SK-N-SH treated with all-trans-retinoic acid at 6 μM for 48 hours (cell line): Measurements from ENCODE around the gene PPP2R2C.

Experiments used
- ATAC-seq: fragments of 200-7000 bp; cut with Tn5 transposase; 3 replicates; pipeline ENCODE4 v1.9.1; 2020; ENCODE audit warnings: mild to moderate bottlenecking, moderate library complexity
- ARNTL ChIP-seq: fragments of 450-650 bp; formaldehyde crosslinking; IDR thresholded peaks from 2 replicates; pipeline ENCODE4 v1.5.0; 2020; ENCODE audit warnings: low read depth, mild to moderate bottlenecking, moderate library complexity, borderline replicate concordance
- CSDC2 ChIP-seq: fragments of 250-450 bp; sonication (Bioruptor Pico); IDR thresholded peaks from 2 replicates; pipeline ENCODE4 v1.5.0; 2020; ENCODE audit warnings: mild to moderate bottlenecking, moderate library complexity
- CSRNP3 ChIP-seq: fragments of 250-450 bp; sonication (Bioruptor Pico); IDR thresholded peaks from 2 replicates; pipeline ENCODE4 v1.5.1; 2021; ENCODE audit warnings: mild to moderate bottlenecking, moderate library complexity
- ESRRG ChIP-seq: fragments of 250-450 bp; sonication (Bioruptor Pico); IDR thresholded peaks from 2 replicates; pipeline ENCODE4 v1.6.1; 2021; ENCODE audit warnings: mild to moderate bottlenecking
- GLIS3 ChIP-seq: fragments of 250-450 bp; sonication (Bioruptor Pico); IDR thresholded peaks from 2 replicates; pipeline ENCODE4 v1.5.0; 2020; ENCODE audit warnings: mild to moderate bottlenecking, moderate library complexity
- ISL1 ChIP-seq: fragments of 250-450 bp; sonication (Bioruptor Pico); IDR thresholded peaks from 2 replicates; pipeline ENCODE4 v2.1.2; 2022; ENCODE audit warnings: mild to moderate bottlenecking, moderate library complexity
- OSR1 ChIP-seq: fragments of 250-450 bp; sonication (Bioruptor Pico); IDR thresholded peaks from 2 replicates; pipeline ENCODE4 v1.8.0; 2022; ENCODE audit warnings: moderate library complexity, mild to moderate bottlenecking, inconsistent platforms
- PATZ1 ChIP-seq: fragments of 250-450 bp; sonication (Bioruptor Pico); IDR thresholded peaks from 2 replicates; pipeline ENCODE4 v1.8.0; 2020; ENCODE audit warnings: mild to moderate bottlenecking, moderate library complexity, borderline replicate concordance
- POU6F1 ChIP-seq: fragments of 250-450 bp; sonication (Bioruptor Pico); IDR thresholded peaks from 2 replicates; pipeline ENCODE4 v1.8.0; 2021; ENCODE audit warnings: low read depth, mild to moderate bottlenecking, moderate library complexity, borderline replicate concordance
- SNAI2 ChIP-seq: fragments of 250-450 bp; sonication (Bioruptor Pico); IDR thresholded peaks from 2 replicates; pipeline ENCODE4 v1.5.0; 2020; ENCODE audit warnings: mild to moderate bottlenecking, moderate library complexity
- TSHZ2 ChIP-seq: fragments of 250-450 bp; sonication (Bioruptor Pico); IDR thresholded peaks from 2 replicates; pipeline ENCODE4 v1.5.0; 2020; ENCODE audit warnings: mild to moderate bottlenecking, moderate library complexity
- ZC3H10 ChIP-seq: fragments of 250-450 bp; sonication (Bioruptor Pico); IDR thresholded peaks from 2 replicates; pipeline ENCODE4 v1.5.1; 2021; ENCODE audit warnings: mild to moderate bottlenecking, moderate library complexity
- ZFP3 ChIP-seq: fragments of 250-450 bp; sonication (Bioruptor Pico); IDR thresholded peaks from 2 replicates; pipeline ENCODE4 v1.5.0; 2020; ENCODE audit warnings: mild to moderate bottlenecking, moderate library complexity
- ZFP30 ChIP-seq: fragments of 450-650 bp; formaldehyde crosslinking; IDR thresholded peaks from 2 replicates; pipeline ENCODE4 v1.5.0; 2022; ENCODE audit warnings: mild to moderate bottlenecking, moderate library complexity
- ZNF565 ChIP-seq: fragments of 450-650 bp; formaldehyde crosslinking; conservative IDR thresholded peaks from 2 replicates; pipeline ENCODE4 v1.5.0; 2020; ENCODE audit warnings: low read depth, mild to moderate bottlenecking, moderate library complexity
- ZNF70 ChIP-seq: fragments of 450-650 bp; formaldehyde crosslinking; IDR thresholded peaks from 2 replicates; pipeline ENCODE4 v1.5.0; 2020; ENCODE audit warnings: mild to moderate bottlenecking, moderate library complexity
- ZNF8 ChIP-seq: fragments of 450-650 bp; formaldehyde crosslinking; IDR thresholded peaks from 2 replicates; pipeline ENCODE4 v1.5.0; 2020; ENCODE audit warnings: mild to moderate bottlenecking, moderate library complexity

PPP2R2C gene

GRCh38 chr4:6307891-6308290, 164.5 kb downstream of the PPP2R2C start:
- TF ChIP-seq ISL1 (no peak), ZFP3 (no peak), CSDC2 (CRISPR knock-in tag) (no peak), PATZ1 (no peak), GLIS3 (CRISPR knock-in tag) (no peak)
- TF ChIP-seq, all 23 proteins: peak for 0
- no peak for ATAC-seq

- no peak for ATAC-seq
- TF ChIP-seq SNAI2 (no peak), POU6F1 (CRISPR knock-in tag) (no peak), ZNF70 (CRISPR knock-in tag) (no peak), ZFP3 (no peak), TSHZ2 (CRISPR knock-in tag) (no peak), ISL1 (no peak), ZC3H10 (CRISPR knock-in tag) (no peak), ESRRG (CRISPR knock-in tag) (no peak), ARNTL (no peak), ZNF565 (no peak), OSR1 (no peak)
- TF ChIP-seq, all 23 proteins: peak for 0
These were observed 165.2 kb downstream of the PPP2R2C start for GRCh38 chr4:6307230-6307629.

GRCh38 chr4:6306299-6306698, 166.1 kb downstream of the PPP2R2C start:
- no peak for ATAC-seq

More at GRCh38 chr4:6306299-6306698, 166.1 kb downstream of the PPP2R2C start:
- TF ChIP-seq PATZ1, result no peak
- TF ChIP-seq CSRNP3 (CRISPR knock-in tag), result no peak
- TF ChIP-seq POU6F1 (CRISPR knock-in tag), result no peak
- no peak for TF ChIP-seq ZFP30 (CRISPR knock-in tag)
- TF ChIP-seq TSHZ2 (CRISPR knock-in tag), result no peak
- no peak for TF ChIP-seq OSR1
- no peak for TF ChIP-seq ZNF8 (CRISPR knock-in tag)
